ENCODE measurements around the gene DUSP5. TPM values are rescaled to one million over a fixed set of nuclear protein-coding genes. Genes with fewer than 3 reads are reported as not detected.

DUSP5 gene
- total RNA-seq, 2 experiments from 2014 or later: 0.06 to 0.97 TPM

- peak overlapping the region; percentile 75; the same call in 1 of the 2 replicates for H3K4me2 ChIP-seq (ENCODE audit: low read length)
- no peaks in the 10 kb centered on the region for H4K20me1 ChIP-seq (ENCODE audit: insufficient read depth, low read length)
- no peak for DNase-seq (ENCODE audit: low spot score)
- ChIA-PET POLR2A (interaction anchor here (0.6 to 1.2 kb wide), 2 partner anchors 13 to 871 kb away, joined by 5 to 6 read pairs; no protein-coding TSS in a partner anchor), CTCF (ENCODE audit: unreplicated experiment) (no interaction called here)
- no peak overlapping the region for H2AFZ ChIP-seq (ENCODE audit: low read length)
- H3K9me2 ChIP-seq (ENCODE audit: insufficient read depth, low read length): no peaks in the 10 kb centered on the region
- H3K79me2 ChIP-seq (ENCODE audit: insufficient read depth, low read depth, low read length): no peaks in the 10 kb centered on the region
- no peak overlapping the region for H3K4me3 ChIP-seq (ENCODE audit: low read depth, low read length, poor library complexity, severe bottlenecking)
- intact Hi-C loops (cut with micrococcal nuclease; ENCODE audit: unreplicated experiment): loop anchor here (2.0 kb wide), 1 partner anchor 185 kb away; no protein-coding TSS in a partner anchor
- H3K36me3 ChIP-seq (ENCODE audit: insufficient read depth, low read length): no peaks in the 10 kb centered on the region
- H3K4me1 ChIP-seq (ENCODE audit: insufficient read depth, low read length, poor library complexity, severe bottlenecking): peaks cover 39% of the 10 kb centered on the region
- no TSS peak for BruUV-seq (replicated peaks)
- H3K27ac ChIP-seq (ENCODE audit: low read depth, low read length, poor library complexity, severe bottlenecking): no peak overlapping the region
- TF ChIP-seq EZH2phosphoT487 (IDR thresholded peaks at IDR 0.05; ENCODE audit: borderline replicate concordance, low read depth, low read length) (no peak), CTCF (conservative IDR thresholded peaks at IDR 0.05; ENCODE audit: low read length) (no peak)
- no peaks in the 10 kb centered on the region for H3K9me3 ChIP-seq (ENCODE audit: low read length)
These were observed 1.8 kb upstream of the DUSP5 start for GRCh38 chr10:110495731-110496552.

GRCh38 chr10:110496553-110497437 lies 912 bp upstream of the DUSP5 start:
- H3K9me2 ChIP-seq (ENCODE audit: insufficient read depth, low read length): no peaks in the 10 kb centered on the region
- TF ChIP-seq EZH2phosphoT487 (IDR thresholded peaks at IDR 0.05; ENCODE audit: borderline replicate concordance, low read depth, low read length) (no peak), CTCF (conservative IDR thresholded peaks at IDR 0.05; ENCODE audit: low read length) (no peak)
- no peak for DNase-seq (ENCODE audit: low spot score)
- CTCF ChIA-PET (ENCODE audit: unreplicated experiment): no interaction called here
- POLR2A ChIA-PET: interaction anchor here (0.6 to 1.5 kb wide), 4 partner anchors 13 to 872 kb away, joined by 4 to 6 read pairs (median 4); no protein-coding TSS in a partner anchor
- no peaks in the 10 kb centered on the region for H4K20me1 ChIP-seq (ENCODE audit: insufficient read depth, low read length)
- no peaks in the 10 kb centered on the region for H3K9me3 ChIP-seq (ENCODE audit: low read length)
- H3K36me3 ChIP-seq (ENCODE audit: insufficient read depth, low read length): no peaks in the 10 kb centered on the region
- H3K79me2 ChIP-seq (ENCODE audit: insufficient read depth, low read depth, low read length): no peaks in the 10 kb centered on the region
- intact Hi-C loops (cut with micrococcal nuclease; ENCODE audit: unreplicated experiment): loop anchor here (1.0 to 2.0 kb wide), 2 partner anchors 82 to 186 kb away; no protein-coding TSS in a partner anchor
- peaks cover 38% of the 10 kb centered on the region for H3K4me1 ChIP-seq (ENCODE audit: insufficient read depth, low read length, poor library complexity, severe bottlenecking)
- H3K4me3 ChIP-seq (ENCODE audit: low read depth, low read length, poor library complexity, severe bottlenecking): peak overlapping the region; percentile 70
- H2AFZ ChIP-seq (ENCODE audit: low read length): peak overlapping the region; percentile 43; the same call in 1 of the 2 replicates
- no peak overlapping the region for H3K27ac ChIP-seq (ENCODE audit: low read depth, low read length, poor library complexity, severe bottlenecking)
- H3K4me2 ChIP-seq (ENCODE audit: low read length): peak overlapping the region; percentile 75
- TSS peak; percentile 92 for BruUV-seq (replicated peaks)

Data from OCI-LY7 (cell line).